Central memory CD4-positive, alpha-beta T cell (primary cell): ENCODE results near the gene USP30.

Experiments
- DNase-seq: peaks from one replicate; pipeline ENCODE4 v3.0.0; 2022

The USP30 gene

DNA sequence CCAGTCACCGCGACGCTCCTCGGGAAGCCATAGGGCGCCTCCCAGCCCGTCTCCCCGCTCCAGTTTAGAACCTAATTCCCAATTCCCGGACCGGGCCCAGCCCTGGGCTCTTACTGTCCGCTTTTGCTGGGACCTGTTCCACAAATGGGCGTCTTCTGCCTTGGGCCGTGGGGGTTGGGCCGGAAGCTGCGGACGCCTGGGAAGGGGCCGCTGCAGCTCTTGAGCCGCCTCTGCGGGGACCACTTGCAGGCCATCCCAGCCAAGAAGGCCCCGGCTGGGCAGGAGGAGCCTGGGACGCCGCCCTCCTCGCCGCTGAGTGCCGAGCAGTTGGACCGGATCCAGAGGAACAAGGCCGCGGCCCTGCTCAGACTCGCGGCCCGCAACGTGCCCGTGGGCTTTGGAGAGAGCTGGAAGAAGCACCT, 45.8 kb downstream of the USP30 start:
- no peak for DNase-seq

DNA sequence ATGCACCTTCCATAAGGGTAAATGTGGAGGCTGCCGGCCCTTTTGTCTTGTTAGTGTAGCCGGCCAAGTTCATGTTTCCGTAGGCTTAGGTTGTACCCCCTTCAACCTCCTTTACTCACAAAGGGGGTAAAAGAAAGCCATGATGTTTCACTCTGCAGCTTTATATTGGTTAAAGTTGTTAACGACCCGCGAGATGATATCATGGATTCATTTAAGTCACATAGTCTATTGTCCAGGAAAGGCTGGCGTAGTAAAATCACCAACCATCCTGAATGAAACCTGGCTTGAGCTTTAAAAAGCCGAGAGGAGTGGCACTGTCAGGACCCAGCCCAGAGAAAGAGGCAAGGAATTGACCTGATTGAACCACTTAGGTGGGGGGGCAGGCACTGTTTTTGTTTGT, 46.3 kb downstream of the USP30 start:
- DNase-seq, result no peak

GRCh38 chr12:109099431-109100020, 47.1 kb downstream of the USP30 start:
- peak; percentile 38 for DNase-seq

GRCh38 chr12:109100741-109101140, 48.4 kb downstream of the USP30 start:
- DNase-seq, result no peak

- no peak for DNase-seq
Measured at GRCh38 chr12:109102491-109102890, 50.1 kb downstream of the USP30 start.

DNA sequence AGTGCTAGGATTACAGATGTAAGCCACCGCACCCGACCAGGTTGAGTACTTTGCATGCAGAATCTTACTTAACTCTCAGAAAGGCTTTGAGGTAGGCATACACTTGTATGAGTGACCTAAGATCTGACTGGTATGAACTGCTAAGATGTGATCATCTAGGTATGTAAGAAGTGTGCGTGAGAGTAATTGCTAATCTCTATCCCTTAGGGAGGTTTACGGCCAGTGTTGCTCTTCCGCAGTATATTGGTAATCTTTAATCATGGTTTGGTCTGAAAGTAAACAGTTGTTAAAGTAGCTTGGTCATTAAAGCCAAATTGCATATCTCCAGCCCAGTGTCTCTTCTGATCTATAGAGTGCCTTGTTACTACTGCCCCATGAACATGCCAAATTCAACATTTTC, 52.8 kb downstream of the USP30 start:
- no peak for DNase-seq

GRCh38 chr12:109109746-109110350, 57.5 kb downstream of the USP30 start:
- no peak for DNase-seq

GRCh38 chr12:109110988-109111495, 58.7 kb downstream of the USP30 start:
- DNase-seq, result peak; percentile 33

DNA sequence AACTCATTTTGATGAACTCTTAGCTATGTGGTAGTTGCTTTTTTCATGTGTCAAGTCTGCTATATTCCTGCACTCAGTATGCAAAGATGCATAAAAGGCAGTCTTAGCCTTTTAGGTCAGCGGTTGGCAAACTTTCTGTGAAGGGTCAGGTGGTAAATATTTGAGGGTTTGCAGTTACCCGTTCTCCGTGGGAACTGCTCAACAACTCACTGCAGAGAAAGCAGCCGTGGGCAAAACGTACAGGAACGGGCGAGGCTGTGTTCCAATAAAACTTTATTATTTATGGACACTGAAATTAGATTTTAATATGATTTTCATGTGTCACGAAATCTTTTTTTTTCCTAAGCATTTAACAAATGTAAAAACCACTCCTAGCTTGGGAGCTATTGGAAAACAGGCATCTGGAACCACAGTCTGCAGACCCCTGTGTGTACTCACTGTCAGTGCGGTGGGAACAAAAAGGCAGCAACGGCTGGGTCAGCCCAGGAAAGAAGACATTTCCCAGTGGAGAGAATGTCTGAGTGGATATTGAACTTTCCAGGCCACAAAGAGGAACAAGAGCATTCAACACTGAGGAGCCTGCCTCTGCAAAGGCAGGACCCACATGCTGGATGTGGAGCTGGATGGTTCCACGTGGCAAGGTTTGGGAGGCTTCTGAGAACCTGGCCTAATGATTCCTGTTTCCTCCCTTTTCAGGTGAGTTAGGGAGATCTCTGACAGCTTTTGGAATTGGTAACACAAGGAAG, 60.5 kb downstream of the USP30 start:
- no peak for DNase-seq

DNA sequence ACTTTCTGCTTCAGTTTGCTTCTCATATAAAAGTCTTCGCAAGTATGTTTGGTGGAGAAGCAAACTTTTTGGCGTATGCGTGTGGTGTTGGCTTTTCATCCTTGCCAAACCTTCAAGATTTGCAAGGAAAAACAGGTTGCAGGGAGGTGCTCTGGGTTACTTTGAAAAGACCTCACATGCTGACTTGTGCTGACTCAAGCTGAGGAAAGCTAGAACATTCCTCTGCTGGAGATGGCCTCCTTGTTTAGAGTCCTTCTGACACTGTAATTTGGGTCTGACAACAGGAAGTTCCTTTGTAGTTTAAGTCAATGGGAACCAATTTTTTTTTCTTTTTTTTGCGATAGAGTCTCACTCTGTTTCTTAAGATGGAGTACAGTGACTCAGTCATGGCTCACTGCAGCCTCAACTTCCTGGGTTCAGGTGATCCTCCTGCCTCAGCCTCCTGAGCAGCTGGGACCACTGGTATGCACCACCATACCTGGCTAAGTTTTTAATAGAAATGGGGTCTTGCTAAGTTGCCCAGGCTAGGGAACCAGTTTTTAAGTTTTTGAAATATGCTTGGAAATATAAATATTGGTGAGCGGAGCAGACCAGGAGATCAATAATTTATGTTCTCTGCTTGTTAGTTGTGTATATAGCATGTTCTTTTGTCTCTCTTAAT, 61.4 kb downstream of the USP30 start:
- no peak for DNase-seq

DNA sequence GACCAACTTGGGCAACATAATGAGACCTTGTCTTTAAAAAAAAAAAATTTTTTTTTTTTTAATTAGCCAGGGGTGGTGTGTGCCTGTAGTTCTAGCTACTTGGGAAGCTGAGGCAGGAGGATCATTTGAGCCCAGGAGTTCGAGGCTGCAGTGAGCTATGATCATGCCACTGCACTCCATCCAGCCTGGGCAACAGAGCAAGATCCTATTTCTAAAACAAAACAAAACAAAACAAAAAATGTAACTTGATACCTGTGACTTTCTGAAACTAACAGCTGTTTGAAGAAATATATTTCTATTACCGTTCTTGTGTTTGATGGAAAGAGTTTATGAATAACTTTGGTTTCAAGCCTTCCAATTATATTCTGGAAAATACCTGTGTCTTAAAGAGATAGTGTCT, 62.3 kb downstream of the USP30 start:
- DNase-seq, result no peak

GRCh38 chr12:109115404-109115757, 63.0 kb downstream of the USP30 start:
- DNase-seq, result no peak

GRCh38 chr12:109115758-109116610, 63.6 kb downstream of the USP30 start, which contains the start of gene ACACB:
TSS of gene ACACB (plus strand) at chr12:109116587. CDS start at chr12:109139406, 22,819 bp downstream.
- DNase-seq, result no peak

DNA sequence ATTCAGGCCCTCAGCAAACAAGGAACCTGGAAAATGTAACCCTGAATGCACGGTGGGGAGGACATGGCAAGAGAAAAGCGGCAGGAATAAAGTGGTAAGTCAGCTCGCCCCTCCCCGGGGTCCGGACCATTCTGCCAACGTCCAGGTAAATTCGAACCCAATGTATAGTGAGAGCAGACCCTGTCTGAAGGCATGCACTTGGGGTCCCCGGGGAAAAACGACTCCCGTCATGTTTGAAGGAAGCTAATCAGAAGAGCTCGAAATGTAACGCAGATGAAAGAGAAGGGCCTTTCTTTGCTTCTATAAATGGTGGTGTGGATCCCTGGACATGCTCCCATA, 64.2 kb downstream of the USP30 start:
- DNase-seq, result no peak

GRCh38 chr12:109120095-109120494, 67.7 kb downstream of the USP30 start:
- DNase-seq, result no peak

DNA sequence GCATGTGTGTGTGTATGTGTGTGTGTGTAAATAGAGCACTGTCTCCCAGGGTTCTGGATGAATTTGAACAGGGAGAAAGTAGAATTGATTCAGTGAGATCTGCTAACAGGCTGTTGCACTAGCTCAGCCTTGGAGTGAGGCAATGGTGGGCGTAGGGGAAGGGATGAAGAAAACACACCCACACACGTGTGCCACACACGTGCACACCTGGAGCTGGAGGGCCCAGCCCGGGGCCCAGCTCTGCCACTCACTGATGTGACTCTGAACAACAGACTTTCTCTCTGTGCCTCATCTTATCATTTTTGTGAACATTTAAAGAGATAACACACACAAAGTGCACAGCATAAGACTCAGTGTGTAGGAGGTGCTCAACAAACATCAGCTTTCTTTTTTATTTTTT, 68.2 kb downstream of the USP30 start:
- no peak for DNase-seq

GRCh38 chr12:109121346-109121880, 69.0 kb downstream of the USP30 start:
- DNase-seq, result no peak

DNA sequence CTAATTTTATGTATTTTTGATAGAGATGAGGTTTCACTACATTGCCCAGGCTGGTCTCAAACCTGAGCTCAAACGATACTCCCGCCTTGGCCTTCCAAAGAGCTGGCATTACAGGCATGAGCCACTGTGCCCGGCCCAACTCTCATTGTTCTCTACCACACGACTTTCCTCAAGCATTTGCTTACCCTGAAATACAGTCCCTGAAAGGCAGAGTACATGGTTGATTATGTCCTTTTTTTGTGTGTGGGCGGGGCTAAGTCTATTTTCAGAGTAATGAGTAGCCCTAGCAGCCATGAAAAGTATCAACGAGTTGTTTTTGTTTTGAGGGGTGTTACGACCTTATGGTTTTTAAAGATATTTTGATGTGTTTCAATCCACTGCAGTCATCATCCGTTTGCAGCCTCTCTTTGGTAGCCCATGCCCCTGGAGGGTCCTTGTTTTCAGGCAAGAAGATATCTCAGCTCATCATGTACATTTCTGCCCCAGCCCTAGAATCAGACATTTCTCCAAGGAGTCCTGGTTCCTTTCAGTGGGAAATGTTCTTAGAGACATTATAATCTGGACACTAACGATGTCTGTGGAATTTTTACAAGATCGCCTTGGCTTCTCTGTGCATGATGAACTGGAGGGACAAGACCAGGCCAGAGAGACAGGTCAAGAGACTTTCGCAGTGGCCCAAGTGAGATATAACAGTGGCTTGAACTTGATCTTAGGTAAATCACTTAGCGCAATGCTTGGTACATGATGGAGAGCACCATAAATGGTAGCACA, 72.7 kb downstream of the USP30 start:
- no peak for DNase-seq

- DNase-seq, result no peak
Measured at GRCh38 chr12:109125791-109126190, 73.4 kb downstream of the USP30 start.

DNA sequence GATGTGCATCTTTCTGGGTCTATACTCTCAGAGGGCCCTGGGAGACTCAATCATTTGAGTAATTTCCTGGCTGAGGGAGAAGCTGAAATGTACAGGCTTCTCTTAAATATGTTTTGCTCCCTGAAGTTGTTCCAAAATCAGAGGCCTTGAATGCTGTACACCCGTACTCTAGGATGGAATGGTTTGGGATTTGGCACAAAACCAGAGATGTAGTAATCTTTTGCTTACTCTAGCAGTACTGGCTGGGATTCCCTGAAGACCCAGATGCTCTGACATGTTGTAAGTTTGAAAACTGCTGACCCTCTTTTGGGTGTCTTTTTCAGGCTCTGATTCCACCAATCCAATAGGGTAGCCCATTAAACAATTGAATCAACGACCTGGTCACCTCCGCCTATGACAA, 74.4 kb downstream of the USP30 start:
- DNase-seq, result no peak

DNA sequence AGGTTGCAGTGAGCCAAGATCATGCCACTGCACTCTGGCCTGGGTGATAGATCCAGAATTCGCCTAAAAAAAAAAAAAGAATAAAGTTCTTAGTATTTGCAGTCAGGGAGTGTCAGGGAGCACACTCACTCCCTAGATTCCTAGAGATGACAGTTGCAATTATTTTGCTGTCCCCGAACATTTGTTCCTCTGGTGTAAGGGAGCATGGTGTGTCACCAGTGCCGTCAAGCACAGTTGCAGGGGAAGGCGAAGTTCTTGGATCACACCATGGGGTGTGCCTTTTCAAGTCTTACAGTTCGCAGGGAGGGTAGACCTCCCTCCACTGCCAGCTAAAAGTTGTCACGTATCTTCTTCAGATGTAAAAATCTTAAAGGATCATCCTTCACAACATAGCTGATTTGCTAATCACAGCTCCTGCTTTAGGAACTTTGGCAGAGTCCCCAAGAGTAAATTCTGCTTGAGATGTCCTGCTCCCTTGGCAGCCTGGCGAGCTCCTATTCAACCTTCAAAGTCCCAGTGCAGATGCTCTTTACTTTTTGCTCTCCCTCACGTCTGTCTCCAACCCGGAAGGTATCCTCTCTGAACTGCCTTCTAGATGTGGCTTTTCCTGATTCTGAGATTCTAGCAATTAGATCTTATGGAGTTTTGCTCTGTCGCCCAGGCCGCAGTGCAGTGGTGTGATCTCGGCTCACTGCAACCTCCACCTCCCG, 75.3 kb downstream of the USP30 start:
- no peak for DNase-seq
